Neural progenitor cell (in vitro differentiated cells): ENCODE measurements around the gene PUS10. TPM values are rescaled to one million over a fixed set of nuclear protein-coding genes. Genes with fewer than 3 reads are reported as not detected.

Experiments
- DNase-seq: peaks from one replicate; pipeline ENCODE4 v3.0.0-alpha.2; 2016; ENCODE audit warnings: low spot score
- H2AFZ ChIP-seq: fragments of 200-600 bp; sonication (generic); replicated peaks from 2 replicates; pipeline ENCODE4 v1.6.1; 2016; ENCODE audit warnings: antibody characterized with exemption
- H3F3A ChIP-seq: fragments of 200-600 bp; sonication (generic); 2 replicates; pipeline ENCODE4 v1.6.1; 2016; ENCODE audit warnings: antibody characterized with exemption, low read depth
- H3K27ac ChIP-seq: fragments of 200-600 bp; sonication (generic); 2 replicates; pipeline ENCODE4 v1.5.1; 2016; ENCODE audit warnings: mild to moderate bottlenecking
- H3K27me3 ChIP-seq: fragments of 200-600 bp; sonication (generic); 2 replicates; pipeline ENCODE4 v1.6.1; 2016; ENCODE audit warnings: mild to moderate bottlenecking, moderate library complexity
- H3K36me3 ChIP-seq: fragments of 200-600 bp; sonication (generic); 2 replicates; pipeline ENCODE4 v1.5.1; 2016
- H3K4me1 ChIP-seq: fragments of 200-600 bp; sonication (generic); 2 replicates; pipeline ENCODE4 v1.6.1; 2016; ENCODE audit warnings: mixed run types
- H3K4me2 ChIP-seq: fragments of 200-600 bp; sonication (generic); 2 replicates; pipeline ENCODE4 v1.6.1; 2016
- H3K4me3 ChIP-seq: fragments of 200-600 bp; sonication (generic); 2 replicates; pipeline ENCODE4 v1.5.1; 2016
- H3K79me2 ChIP-seq: fragments of 200-600 bp; sonication (generic); 2 replicates; pipeline ENCODE4 v1.6.1; 2016; ENCODE audit warnings: low read depth
- H3K9ac ChIP-seq: fragments of 200-600 bp; sonication (generic); 2 replicates; pipeline ENCODE4 v1.6.1; 2016
- H3K9me3 ChIP-seq: fragments of 200-600 bp; sonication (generic); 2 replicates; pipeline ENCODE4 v1.5.1; 2016; ENCODE audit warnings: low read depth
- H4K20me1 ChIP-seq: fragments of 200-600 bp; sonication (generic); 2 replicates; pipeline ENCODE4 v1.6.1; 2016; ENCODE audit warnings: low read depth
- H3K27ac Mint-ChIP-seq: 3 replicates; pipeline ENCODE4 v1.8.0; 2021; ENCODE audit warnings: mixed read lengths
- H3K27me3 Mint-ChIP-seq: 2 replicates; pipeline ENCODE4 v1.8.0; 2022; ENCODE audit warnings: low read depth, mild to moderate bottlenecking, inconsistent platforms, moderate library complexity, mixed read lengths; ENCODE audit not compliant: insufficient read depth
- H3K36me3 Mint-ChIP-seq: 3 replicates; pipeline ENCODE4 v1.8.0; 2021; ENCODE audit warnings: mixed read lengths
- H3K4me1 Mint-ChIP-seq: 3 replicates; pipeline ENCODE4 v1.8.0; 2021; ENCODE audit warnings: mixed read lengths
- H3K4me3 Mint-ChIP-seq: 3 replicates; pipeline ENCODE4 v1.8.0; 2021; ENCODE audit warnings: mild to moderate bottlenecking, moderate library complexity, mixed read lengths
- H3K9me3 Mint-ChIP-seq: 3 replicates; pipeline ENCODE4 v1.8.0; 2020; ENCODE audit warnings: mixed read lengths
- CTCF ChIP-seq: fragments of 200-600 bp; sonication (generic); IDR thresholded peaks from 2 replicates; pipeline ENCODE4 v1.5.1; 2017; ENCODE audit warnings: antibody characterized with exemption, mild to moderate bottlenecking
- EZH2 ChIP-seq: fragments of 200-600 bp; sonication (generic); IDR thresholded peaks from 2 replicates; pipeline ENCODE4 v1.6.1; 2017; ENCODE audit warnings: antibody characterized with exemption, mild to moderate bottlenecking, moderate library complexity
- EZH2phosphoT487 ChIP-seq: fragments of 200-600 bp; sonication (generic); IDR thresholded peaks from 2 replicates; pipeline ENCODE4 v1.6.1; 2017; ENCODE audit warnings: antibody characterized with exemption
- total RNA-seq: library from RNA; depleted of rRNA; stranded (reverse); fragments of >200 nt; gene quantifications from 2 replicates; pipeline ENCODE4 v1.2.3, GENCODE V29; 2015; ENCODE audit warnings: low replicate concordance

The PUS10 gene
- total RNA-seq, 1 donor from 2014 or later: 11.3 TPM

- no peaks in the 10 kb centered on the region for H3K27me3 ChIP-seq
- no peak overlapping the region for H3K4me3 ChIP-seq
- H3K4me1 ChIP-seq: no peaks in the 10 kb centered on the region
- Mint-ChIP-seq H3K9me3 (no peaks in the 10 kb centered on the region), H3K27me3 (no peaks in the 10 kb centered on the region), H3K27ac (no peak overlapping the region), H3K4me3 (no peak overlapping the region), H3K36me3 (peaks cover 24% of the 10 kb centered on the region), H3K4me1 (no peaks in the 10 kb centered on the region)
- no peak overlapping the region for H2AFZ ChIP-seq
- H3K9ac ChIP-seq: no peak overlapping the region
- no peaks in the 10 kb centered on the region for H3K79me2 ChIP-seq
- peaks cover 13% of the 10 kb centered on the region for H3K36me3 ChIP-seq
- H3K9me3 ChIP-seq: no peaks in the 10 kb centered on the region
- no peaks in the 10 kb centered on the region for H4K20me1 ChIP-seq
- no peak for DNase-seq
- H3K4me2 ChIP-seq: no peak overlapping the region
- H3F3A ChIP-seq: no peaks in the 10 kb centered on the region
- no peak for TF ChIP-seq EZH2
- TF ChIP-seq EZH2phosphoT487: no peak
- TF ChIP-seq CTCF: no peak
- H3K27ac ChIP-seq: no peak overlapping the region
Measured at GRCh38 chr2:60926741-60927552, 91.1 kb downstream of the PUS10 start.

GRCh38 chr2:60925994-60926740, 91.9 kb downstream of the PUS10 start:
- Mint-ChIP-seq H3K27me3 (no peaks in the 10 kb centered on the region), H3K27ac (no peak overlapping the region), H3K4me3 (no peak overlapping the region), H3K4me1 (no peaks in the 10 kb centered on the region), H3K9me3 (no peaks in the 10 kb centered on the region), H3K36me3 (peaks cover 27% of the 10 kb centered on the region)
- Histone ChIP-seq H3K4me1 (no peaks in the 10 kb centered on the region), H4K20me1 (no peaks in the 10 kb centered on the region), H2AFZ (no peak overlapping the region), H3K27me3 (no peaks in the 10 kb centered on the region), H3K9ac (no peak overlapping the region), H3K27ac (no peak overlapping the region), H3K4me3 (no peak overlapping the region), H3F3A (no peaks in the 10 kb centered on the region), H3K36me3 (peaks cover 13% of the 10 kb centered on the region), H3K79me2 (no peaks in the 10 kb centered on the region), H3K9me3 (no peaks in the 10 kb centered on the region), H3K4me2 (no peak overlapping the region)
- no peak for TF ChIP-seq EZH2
- TF ChIP-seq CTCF: no peak
- TF ChIP-seq EZH2phosphoT487: no peak
- no peak for DNase-seq

GRCh38 chr2:60907329-60907728, 110.7 kb downstream of the PUS10 start:
- H3K27ac Mint-ChIP-seq: no peak overlapping the region
- no peak for TF ChIP-seq EZH2phosphoT487
- TF ChIP-seq CTCF: no peak
- TF ChIP-seq EZH2: no peak
- Histone ChIP-seq H4K20me1 (no peaks in the 10 kb centered on the region), H3K4me3 (no peak overlapping the region), H3K27ac (no peak overlapping the region), H3K4me2 (no peak overlapping the region), H3K9ac (no peak overlapping the region), H3K36me3 (no peaks in the 10 kb centered on the region), H3K9me3 (peaks cover 4% of the 10 kb centered on the region), H3F3A (no peaks in the 10 kb centered on the region), H3K27me3 (no peaks in the 10 kb centered on the region), H2AFZ (no peak overlapping the region), H3K4me1 (no peaks in the 10 kb centered on the region), H3K79me2 (no peaks in the 10 kb centered on the region)
- H3K4me1 Mint-ChIP-seq: no peaks in the 10 kb centered on the region
- H3K27me3 Mint-ChIP-seq: peaks cover 2% of the 10 kb centered on the region
- peaks cover 5% of the 10 kb centered on the region for H3K36me3 Mint-ChIP-seq
- no peak overlapping the region for H3K4me3 Mint-ChIP-seq
- no peaks in the 10 kb centered on the region for H3K9me3 Mint-ChIP-seq
- DNase-seq: no peak
